Measurements from ENCODE around the gene FGR. TPM values are rescaled to one million over a fixed set of nuclear protein-coding genes. Genes with fewer than 3 reads are reported as not detected.

The FGR gene
- total and polyA plus RNA-seq, 2 experiments from 2014 or later, result 0.53 to 0.56 TPM

GRCh38 chr1:27650539-27651175, 15.7 kb upstream of the FGR start:
- ATAC-seq, result peak; percentile 69
- Mint-ChIP-seq H3K9me3 (no peaks in the 10 kb centered on the region), H3K4me1 (peaks cover 27% of the 10 kb centered on the region), H3K27ac (no peak overlapping the region), H3K27me3 (ENCODE audit: insufficient read depth, low read depth, poor library complexity) (peaks cover 4% of the 10 kb centered on the region), H3K36me3 (ENCODE audit: low read depth) (no peaks in the 10 kb centered on the region), H3K4me3 (no peak overlapping the region)
- TF ChIP-seq JUNB (IDR thresholded peaks at IDR 0.05; ENCODE audit: unreplicated experiment), result no peak
- TF ChIP-seq CREB1 (CRISPR knock-in tag; IDR thresholded peaks at IDR 0.05; ENCODE audit: low read depth), result peak; percentile 45; the same call in 1 of the 2 replicates
- DNase-seq (ENCODE audit: low spot score), result peak; percentile 80
- H4K20me1 ChIP-seq (replicated peaks; ENCODE audit: insufficient read depth), result no peaks in the 10 kb centered on the region
- H3K4me3 ChIP-seq, result no peak overlapping the region
- H3K9me2 ChIP-seq (ENCODE audit: insufficient read depth), result no peaks in the 10 kb centered on the region; the same call in 1 of the 2 replicates
- no peaks in the 10 kb centered on the region for H3K27me3 ChIP-seq (ENCODE audit: insufficient read depth)
- H2AFZ ChIP-seq, result peak overlapping the region; percentile 16
- no peak overlapping the region for H3K4me2 ChIP-seq
- H3K4me1 ChIP-seq (ENCODE audit: insufficient read depth), result peaks cover 19% of the 10 kb centered on the region
- no peaks in the 10 kb centered on the region for H3K79me2 ChIP-seq (replicated peaks; ENCODE audit: insufficient read depth)
- H3F3A ChIP-seq (replicated peaks; ENCODE audit: low read depth), result peaks cover 9% of the 10 kb centered on the region; the same call in 1 of the 2 replicates
- H3K36me3 ChIP-seq (ENCODE audit: insufficient read depth), result no peaks in the 10 kb centered on the region
- no peak overlapping the region for H3K27ac ChIP-seq (ENCODE audit: low read depth)

- no peaks in the 10 kb centered on the region; the same call in 1 of the 2 replicates for H3K9me2 ChIP-seq (ENCODE audit: insufficient read depth)
- H3K27me3 Mint-ChIP-seq (ENCODE audit: insufficient read depth, low read depth, poor library complexity), result peaks cover 2% of the 10 kb centered on the region
- peaks cover 15% of the 10 kb centered on the region for H3K4me1 ChIP-seq (ENCODE audit: insufficient read depth)
- no peak for ATAC-seq
- H3K27ac ChIP-seq (ENCODE audit: low read depth), result no peak overlapping the region
- peak overlapping the region; percentile 16 for H2AFZ ChIP-seq
- no peaks in the 10 kb centered on the region for H3K36me3 ChIP-seq (ENCODE audit: insufficient read depth)
- no peak overlapping the region for H3K4me2 ChIP-seq
- H3K9me3 Mint-ChIP-seq, result no peaks in the 10 kb centered on the region
- no peaks in the 10 kb centered on the region for H4K20me1 ChIP-seq (replicated peaks; ENCODE audit: insufficient read depth)
- no peak overlapping the region for H3K4me3 Mint-ChIP-seq
- H3F3A ChIP-seq (replicated peaks; ENCODE audit: low read depth), result peaks cover 9% of the 10 kb centered on the region; the same call in 1 of the 2 replicates
- no peaks in the 10 kb centered on the region for H3K36me3 Mint-ChIP-seq (ENCODE audit: low read depth)
- H3K4me1 Mint-ChIP-seq, result peaks cover 22% of the 10 kb centered on the region
- no peak overlapping the region for H3K27ac Mint-ChIP-seq
- no peak overlapping the region for H3K4me3 ChIP-seq
- no peak for TF ChIP-seq EZH2phosphoT487 (IDR thresholded peaks at IDR 0.05; ENCODE audit: unreplicated experiment)
- TF ChIP-seq STAT1 (IDR thresholded peaks at IDR 0.05; ENCODE audit: unreplicated experiment), result no peak
- no peak for TF ChIP-seq JUNB (IDR thresholded peaks at IDR 0.05; ENCODE audit: unreplicated experiment)
- TF ChIP-seq, protein P1, sequence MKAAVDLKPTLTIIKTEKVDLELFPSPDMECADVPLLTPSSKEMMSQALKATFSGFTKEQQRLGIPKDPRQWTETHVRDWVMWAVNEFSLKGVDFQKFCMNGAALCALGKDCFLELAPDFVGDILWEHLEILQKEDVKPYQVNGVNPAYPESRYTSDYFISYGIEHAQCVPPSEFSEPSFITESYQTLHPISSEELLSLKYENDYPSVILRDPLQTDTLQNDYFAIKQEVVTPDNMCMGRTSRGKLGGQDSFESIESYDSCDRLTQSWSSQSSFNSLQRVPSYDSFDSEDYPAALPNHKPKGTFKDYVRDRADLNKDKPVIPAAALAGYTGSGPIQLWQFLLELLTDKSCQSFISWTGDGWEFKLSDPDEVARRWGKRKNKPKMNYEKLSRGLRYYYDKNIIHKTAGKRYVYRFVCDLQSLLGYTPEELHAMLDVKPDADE (IDR thresholded peaks at IDR 0.05), result no peak
- H3K79me2 ChIP-seq (replicated peaks; ENCODE audit: insufficient read depth), result no peaks in the 10 kb centered on the region
- DNase-seq (ENCODE audit: low spot score), result no peak
- no peaks in the 10 kb centered on the region for H3K27me3 ChIP-seq (ENCODE audit: insufficient read depth)
Observed at GRCh38 chr1:27650171-27650538, 15.2 kb upstream of the FGR start.

- peaks cover 10% of the 10 kb centered on the region for H3K4me1 ChIP-seq (ENCODE audit: insufficient read depth)
- ATAC-seq (no peak), DNase-seq (ENCODE audit: low spot score) (no peak)
- H3K27ac ChIP-seq (ENCODE audit: low read depth), result no peak overlapping the region
- Mint-ChIP-seq H3K27ac (no peak overlapping the region), H3K27me3 (ENCODE audit: insufficient read depth, low read depth, poor library complexity) (peaks cover 5% of the 10 kb centered on the region), H3K36me3 (ENCODE audit: low read depth) (no peaks in the 10 kb centered on the region), H3K4me1 (peaks cover 17% of the 10 kb centered on the region), H3K9me3 (no peaks in the 10 kb centered on the region), H3K4me3 (no peak overlapping the region)
- no peak overlapping the region for H2AFZ ChIP-seq
- TF ChIP-seq EZH2phosphoT487 (IDR thresholded peaks at IDR 0.05; ENCODE audit: unreplicated experiment) (no peak), ZNF114 (CRISPR knock-in tag; IDR thresholded peaks at IDR 0.05) (no peak)
- peaks cover 9% of the 10 kb centered on the region; the same call in 1 of the 2 replicates for H3F3A ChIP-seq (replicated peaks; ENCODE audit: low read depth)
- no peaks in the 10 kb centered on the region for H4K20me1 ChIP-seq (replicated peaks; ENCODE audit: insufficient read depth)
- no peaks in the 10 kb centered on the region for H3K27me3 ChIP-seq (ENCODE audit: insufficient read depth)
- H3K79me2 ChIP-seq (replicated peaks; ENCODE audit: insufficient read depth), result no peaks in the 10 kb centered on the region
- no peaks in the 10 kb centered on the region for H3K36me3 ChIP-seq (ENCODE audit: insufficient read depth)
- H3K4me2 ChIP-seq, result no peak overlapping the region
- no peaks in the 10 kb centered on the region; the same call in 1 of the 2 replicates for H3K9me2 ChIP-seq (ENCODE audit: insufficient read depth)
- no peak overlapping the region for H3K4me3 ChIP-seq
Observed at GRCh38 chr1:27649306-27649635, 14.3 kb upstream of the FGR start.

All from GM23338 (cell line).